Caco-2 (cell line): ENCODE measurements around the gene KCTD8. TPM values are rescaled to one million over a fixed set of nuclear protein-coding genes. Genes with fewer than 3 reads are reported as not detected.

Experiments used
- BruUV-seq: library from RNA; stranded (reverse); fragments of 400-500 nt; replicated peaks from 2 replicates; lab custom pipeline; 2021; lab: Mats Ljungman, UMichigan
- CTCF ChIA-PET: fragments of 300-600 bp; sonication (Branson Sonifier 250); formaldehyde crosslinking; loops from one replicate; lab custom pipeline; 2022; ENCODE audit warnings: antibody characterized with exemption; lab: Charles Lee
- POLR2A ChIA-PET: fragments of 300-600 bp; sonication (Branson Sonifier 250); formaldehyde crosslinking; loops from one replicate; lab custom pipeline; 2022; ENCODE audit warnings: antibody characterized with exemption; lab: Charles Lee
- DNase-seq, 2 experiments: peaks; one replicate each; pipeline versions ENCODE4 v3.0.0 to v3.0.0-alpha.2; 2020 to 2022
- H3K27me3 ChIP-seq: replicated peaks from 2 replicates; pipeline ENCODE4 v1.6.0; 2011; ENCODE audit warnings: low read length; ENCODE audit not compliant: control insufficient read depth, insufficient read depth
- H3K36me3 ChIP-seq: 2 replicates; pipeline ENCODE4 v1.5.1; 2011; ENCODE audit warnings: low read length; ENCODE audit not compliant: control insufficient read depth, insufficient read depth
- H3K4me1 ChIP-seq: fragments of 250-450 bp; sonication (Bioruptor Pico); 2 replicates; pipeline ENCODE4 v1.5.1; 2020; ENCODE audit warnings: mild to moderate bottlenecking
- H3K4me3 ChIP-seq: 2 replicates; pipeline ENCODE4 v1.5.1; 2011; ENCODE audit warnings: low read depth, mild to moderate bottlenecking, control low read depth, low read length
- H3K9me3 ChIP-seq: fragments of 250-450 bp; sonication (Bioruptor Pico); 2 replicates; pipeline ENCODE4 v1.5.1; 2020; ENCODE audit warnings: mild to moderate bottlenecking, moderate library complexity
- H3K27ac Mint-ChIP-seq: one replicate; pipeline ENCODE4 v1.8.0; 2022; ENCODE audit warnings: mixed read lengths; ENCODE audit not compliant: unreplicated experiment
- H3K27me3 Mint-ChIP-seq: one replicate; pipeline ENCODE4 v1.8.0; 2022; ENCODE audit warnings: mixed read lengths; ENCODE audit not compliant: insufficient read depth, unreplicated experiment
- H3K36me3 Mint-ChIP-seq: one replicate; pipeline ENCODE4 v1.8.0; 2022; ENCODE audit warnings: mild to moderate bottlenecking, mixed read lengths; ENCODE audit not compliant: insufficient read depth, unreplicated experiment
- H3K4me1 Mint-ChIP-seq: one replicate; pipeline ENCODE4 v1.8.0; 2022; ENCODE audit warnings: low read depth, mixed read lengths; ENCODE audit not compliant: unreplicated experiment
- H3K4me3 Mint-ChIP-seq: one replicate; pipeline ENCODE4 v1.8.0; 2022; ENCODE audit warnings: mild to moderate bottlenecking, moderate library complexity, mixed read lengths; ENCODE audit not compliant: unreplicated experiment
- H3K9me3 Mint-ChIP-seq: one replicate; pipeline ENCODE4 v1.8.0; 2022; ENCODE audit warnings: mixed read lengths; ENCODE audit not compliant: unreplicated experiment
- intact Hi-C: fragments of 100-400 bp; cut with micrococcal nuclease; formaldehyde crosslinking; loops from one replicate; pipeline ENCODE4 v1.10.0; 2022; ENCODE audit not compliant: unreplicated experiment
- total RNA-seq: library from RNA; stranded (reverse); gene quantifications from 2 replicates; pipeline ENCODE4 v1.2.3, GENCODE V29; 2022
- TF ChIP-seq, protein P1 (sequence below), 2 experiments: fragments of 200-600 bp in 1 of 2; IDR thresholded peaks; 1 replicate in 1 of 2; 2 replicates in 1 of 2; pipeline versions ENCODE4 v1.5.1 to v1.8.0; 2011 to 2022; ENCODE audit warnings: antibody characterized with exemption in 1 of 2, control low read depth in 1 of 2, inconsistent platforms in 1 of 2, low read depth in 1 of 2, low read length in 1 of 2, mild to moderate bottlenecking in 1 of 2, moderate library complexity in 1 of 2; ENCODE audit not compliant: insufficient read depth in 1 of 2, severe bottlenecking in 1 of 2, unreplicated experiment in 1 of 2

KCTD8 gene
- total RNA-seq, 1 experiment from 2014 or later, result not detected

GRCh38 chr4:44235897-44236296 lies 212.7 kb downstream of the KCTD8 start:
- Mint-ChIP-seq H3K4me1 (no peaks in the 10 kb centered on the region), H3K27ac (no peak overlapping the region), H3K36me3 (no peaks in the 10 kb centered on the region), H3K9me3 (no peaks in the 10 kb centered on the region), H3K27me3 (no peaks in the 10 kb centered on the region), H3K4me3 (no peak overlapping the region)
- H3K4me3 ChIP-seq, result no peak overlapping the region
- POLR2A ChIA-PET, result no interaction called here
- TF ChIP-seq, protein P1, sequence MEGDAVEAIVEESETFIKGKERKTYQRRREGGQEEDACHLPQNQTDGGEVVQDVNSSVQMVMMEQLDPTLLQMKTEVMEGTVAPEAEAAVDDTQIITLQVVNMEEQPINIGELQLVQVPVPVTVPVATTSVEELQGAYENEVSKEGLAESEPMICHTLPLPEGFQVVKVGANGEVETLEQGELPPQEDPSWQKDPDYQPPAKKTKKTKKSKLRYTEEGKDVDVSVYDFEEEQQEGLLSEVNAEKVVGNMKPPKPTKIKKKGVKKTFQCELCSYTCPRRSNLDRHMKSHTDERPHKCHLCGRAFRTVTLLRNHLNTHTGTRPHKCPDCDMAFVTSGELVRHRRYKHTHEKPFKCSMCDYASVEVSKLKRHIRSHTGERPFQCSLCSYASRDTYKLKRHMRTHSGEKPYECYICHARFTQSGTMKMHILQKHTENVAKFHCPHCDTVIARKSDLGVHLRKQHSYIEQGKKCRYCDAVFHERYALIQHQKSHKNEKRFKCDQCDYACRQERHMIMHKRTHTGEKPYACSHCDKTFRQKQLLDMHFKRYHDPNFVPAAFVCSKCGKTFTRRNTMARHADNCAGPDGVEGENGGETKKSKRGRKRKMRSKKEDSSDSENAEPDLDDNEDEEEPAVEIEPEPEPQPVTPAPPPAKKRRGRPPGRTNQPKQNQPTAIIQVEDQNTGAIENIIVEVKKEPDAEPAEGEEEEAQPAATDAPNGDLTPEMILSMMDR (IDR thresholded peaks at IDR 0.05; ENCODE audit: insufficient read depth in 1 of 2, low read depth in 1 of 2, low read length in 1 of 2, severe bottlenecking in 1 of 2, unreplicated experiment in 1 of 2), result no peak
- no peaks in the 10 kb centered on the region for H3K27me3 ChIP-seq
- no TSS peak for BruUV-seq
- no peaks in the 10 kb centered on the region for H3K4me1 ChIP-seq
- H3K9me3 ChIP-seq, result no peaks in the 10 kb centered on the region
- no peaks in the 10 kb centered on the region for H3K36me3 ChIP-seq
- no peak for DNase-seq
- CTCF ChIA-PET, result no interaction called here
- intact Hi-C loops, result no loop called here

DNA sequence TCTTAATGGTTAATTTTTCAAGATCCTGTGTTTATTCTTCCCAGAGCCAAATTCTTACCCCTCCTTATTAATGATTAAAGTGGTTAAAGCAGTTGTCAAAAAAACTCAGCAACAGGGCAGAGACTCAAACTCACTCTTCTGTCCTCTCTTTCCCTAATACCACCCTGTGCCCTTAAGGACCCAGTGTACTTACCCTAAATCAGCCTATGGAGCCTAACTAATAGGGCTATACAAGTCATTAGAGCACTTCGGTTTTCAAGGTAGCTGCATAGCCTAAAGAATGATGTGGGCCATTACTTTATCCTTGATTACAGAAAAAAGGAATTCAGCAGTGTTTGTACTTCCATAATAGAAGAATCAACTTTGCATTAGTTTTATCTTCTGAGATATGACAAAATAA lies 216.3 kb downstream of the KCTD8 start:
- intact Hi-C loops, result no loop called here
- no peaks in the 10 kb centered on the region for H3K36me3 ChIP-seq
- no TSS peak for BruUV-seq
- no peak for DNase-seq
- H3K4me1 ChIP-seq, result no peaks in the 10 kb centered on the region
- H3K4me1 Mint-ChIP-seq, result no peaks in the 10 kb centered on the region
- H3K27me3 ChIP-seq, result no peaks in the 10 kb centered on the region
- POLR2A ChIA-PET, result no interaction called here
- TF ChIP-seq, protein P1 (IDR thresholded peaks at IDR 0.05; ENCODE audit: insufficient read depth in 1 of 2, low read depth in 1 of 2, low read length in 1 of 2, severe bottlenecking in 1 of 2, unreplicated experiment in 1 of 2), result no peak
- H3K27me3 Mint-ChIP-seq, result no peaks in the 10 kb centered on the region
- CTCF ChIA-PET, result no interaction called here
- H3K4me3 ChIP-seq, result no peak overlapping the region
- no peaks in the 10 kb centered on the region for H3K9me3 Mint-ChIP-seq
- H3K36me3 Mint-ChIP-seq, result no peaks in the 10 kb centered on the region
- H3K4me3 Mint-ChIP-seq, result no peak overlapping the region
- H3K27ac Mint-ChIP-seq, result no peak overlapping the region
- H3K9me3 ChIP-seq, result no peaks in the 10 kb centered on the region

GRCh38 chr4:44231006-44231405 lies 217.6 kb downstream of the KCTD8 start:
- Histone ChIP-seq H3K36me3 (no peaks in the 10 kb centered on the region), H3K9me3 (no peaks in the 10 kb centered on the region), H3K4me1 (no peaks in the 10 kb centered on the region), H3K4me3 (no peak overlapping the region), H3K27me3 (no peaks in the 10 kb centered on the region)
- TF ChIP-seq, protein P1 (IDR thresholded peaks at IDR 0.05; ENCODE audit: insufficient read depth in 1 of 2, low read depth in 1 of 2, low read length in 1 of 2, severe bottlenecking in 1 of 2, unreplicated experiment in 1 of 2), result no peak
- intact Hi-C loops, result no loop called here
- BruUV-seq, result no TSS peak
- ChIA-PET CTCF (no interaction called here), POLR2A (no interaction called here)
- H3K4me3 Mint-ChIP-seq, result no peak overlapping the region
- H3K4me1 Mint-ChIP-seq, result no peaks in the 10 kb centered on the region
- H3K9me3 Mint-ChIP-seq, result no peaks in the 10 kb centered on the region
- H3K27me3 Mint-ChIP-seq, result no peaks in the 10 kb centered on the region
- no peaks in the 10 kb centered on the region for H3K36me3 Mint-ChIP-seq
- no peak for DNase-seq
- no peak overlapping the region for H3K27ac Mint-ChIP-seq
